HG03469 (cell line): Measurements from ENCODE around the gene PARD3B.

Experiments used
- ATAC-seq: cut with Tn5 transposase; IDR thresholded peaks from one replicate; pipeline ENCODE4 v1.9.1; 2021; ENCODE audit warnings: mild to moderate bottlenecking, moderate library complexity, moderate number of reproducible peaks; ENCODE audit not compliant: unreplicated experiment

PARD3B gene

GRCh38 chr2:204750389-204750788 lies 205.1 kb downstream of the PARD3B start:
- no peak for ATAC-seq

- ATAC-seq, result no peak
These were observed 206.2 kb downstream of the PARD3B start for GRCh38 chr2:204751472-204751871.

- no peak for ATAC-seq
These were observed 208.6 kb downstream of the PARD3B start for GRCh38 chr2:204753841-204754240.

GRCh38 chr2:204754898-204755297 lies 209.6 kb downstream of the PARD3B start:
- no peak for ATAC-seq

GRCh38 chr2:204763974-204764703 lies 218.9 kb downstream of the PARD3B start:
- no peak for ATAC-seq

GRCh38 chr2:204770735-204771134 lies 225.5 kb downstream of the PARD3B start:
- ATAC-seq, result no peak

- no peak for ATAC-seq
These were observed 226.4 kb downstream of the PARD3B start for GRCh38 chr2:204771721-204772120.

- ATAC-seq, result no peak
These were observed 227.3 kb downstream of the PARD3B start for GRCh38 chr2:204772546-204772945.

GRCh38 chr2:204775766-204776165 lies 230.5 kb downstream of the PARD3B start:
- ATAC-seq, result no peak

- ATAC-seq, result no peak
These were observed 231.7 kb downstream of the PARD3B start for GRCh38 chr2:204776781-204777559.

GRCh38 chr2:204779771-204780170 lies 234.5 kb downstream of the PARD3B start:
- no peak for ATAC-seq

GRCh38 chr2:204781941-204782340 lies 236.7 kb downstream of the PARD3B start:
- ATAC-seq, result no peak

GRCh38 chr2:204790076-204790475 lies 244.8 kb downstream of the PARD3B start:
- no peak for ATAC-seq

- ATAC-seq, result no peak
These were observed 246.0 kb downstream of the PARD3B start for GRCh38 chr2:204791230-204791629.

- no peak for ATAC-seq
These were observed 249.3 kb downstream of the PARD3B start for GRCh38 chr2:204794624-204795023.

- ATAC-seq, result no peak
These were observed 249.9 kb downstream of the PARD3B start for GRCh38 chr2:204795156-204795555.

- peak; percentile 86 for ATAC-seq
These were observed 251.3 kb downstream of the PARD3B start for GRCh38 chr2:204796581-204796980.

GRCh38 chr2:204799791-204800190 lies 254.5 kb downstream of the PARD3B start:
- ATAC-seq, result no peak

- ATAC-seq, result no peak
These were observed 263.2 kb downstream of the PARD3B start for GRCh38 chr2:204808494-204808893.

GRCh38 chr2:204824751-204825453 lies 279.6 kb downstream of the PARD3B start:
- no peak for ATAC-seq

- no peak for ATAC-seq
These were observed 280.4 kb downstream of the PARD3B start for GRCh38 chr2:204825681-204826080.
